HG02623 (cell line): ENCODE results near the gene NBPF26.
"Not testable (repeated sequence)": the region's sequence is repeated elsewhere in the genome, so short reads cannot be mapped to it uniquely, and the experiment has no call there.

ENCODE experiments used
- ATAC-seq: cut with Tn5 transposase; IDR thresholded peaks from one replicate; pipeline ENCODE4 v1.9.1; 2021; ENCODE audit warnings: moderate library complexity; ENCODE audit not compliant: unreplicated experiment

Gene NBPF26

DNA sequence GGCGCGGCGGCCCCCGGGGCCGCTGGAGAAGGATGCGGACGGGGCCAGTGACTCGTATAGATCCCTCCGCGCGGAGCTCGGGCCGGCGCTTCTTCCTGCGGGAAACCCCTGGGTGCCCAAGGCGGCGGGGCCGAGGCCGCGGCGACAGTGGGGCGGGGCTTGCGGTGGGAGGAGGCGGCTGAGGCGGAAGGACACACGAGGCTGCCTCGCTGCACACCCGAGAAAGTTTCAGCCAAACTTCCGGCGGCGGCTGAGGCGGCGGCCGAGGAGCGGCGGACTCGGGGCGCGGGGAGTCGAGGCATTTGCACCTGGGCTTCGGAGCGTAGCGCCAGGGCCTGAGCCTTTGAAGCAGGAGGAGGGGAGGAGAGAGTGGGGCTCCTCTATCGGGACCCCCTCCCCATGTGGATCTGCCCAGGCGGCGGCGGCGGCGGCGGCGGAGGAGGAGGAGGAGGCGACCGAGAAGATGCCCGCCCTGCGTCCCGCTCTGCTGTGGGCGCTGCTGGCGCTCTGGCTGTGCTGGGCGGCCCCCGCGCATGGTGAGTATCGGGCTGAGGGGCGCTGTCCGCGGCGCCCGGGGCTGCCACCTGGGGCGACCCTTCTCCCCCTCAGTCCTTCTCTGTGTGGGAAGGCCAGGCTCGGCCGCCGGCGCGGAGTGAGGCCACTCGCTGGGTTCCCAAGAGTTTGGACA is at the start of gene NBPF26:
Gene NBPF26 (plus strand): TSS at position 231 of the 688 bp plus-strand sequence.
- peak; percentile 50 for ATAC-seq

DNA sequence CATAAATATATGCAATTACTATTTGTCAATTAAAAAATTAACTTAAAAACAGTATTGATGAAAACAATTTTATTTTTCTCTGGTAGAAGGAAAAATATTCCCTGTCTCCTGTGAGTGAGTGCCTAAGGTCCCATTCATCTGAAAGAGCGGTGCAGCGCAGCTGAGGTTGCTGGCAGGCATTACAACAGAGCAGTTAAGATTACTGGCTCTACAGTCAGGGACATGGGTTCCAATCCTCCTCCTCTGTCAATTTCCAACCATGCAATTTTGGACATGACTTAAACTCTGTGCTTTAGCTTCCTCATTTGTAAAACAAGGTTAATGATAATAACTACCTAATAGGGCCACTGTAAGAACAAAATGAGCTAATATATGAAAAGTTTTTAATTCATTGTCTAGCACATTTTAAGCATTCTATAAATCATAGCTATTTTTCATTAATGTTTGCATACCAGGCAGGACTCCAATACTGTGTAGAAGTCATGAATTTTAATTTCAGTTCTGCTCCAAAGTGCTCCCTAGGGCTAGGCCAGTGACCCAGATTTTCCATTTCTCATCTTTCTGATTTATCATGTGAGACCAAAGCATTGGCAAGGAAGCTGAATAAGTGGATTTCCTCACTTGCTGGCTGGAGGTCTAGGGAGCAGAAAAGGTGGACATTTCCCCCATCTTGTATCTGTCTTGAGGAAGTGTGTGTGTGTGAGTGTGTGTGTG is 43.5 kb upstream of the NBPF26 start:
- ATAC-seq: not testable (repeated sequence)

DNA sequence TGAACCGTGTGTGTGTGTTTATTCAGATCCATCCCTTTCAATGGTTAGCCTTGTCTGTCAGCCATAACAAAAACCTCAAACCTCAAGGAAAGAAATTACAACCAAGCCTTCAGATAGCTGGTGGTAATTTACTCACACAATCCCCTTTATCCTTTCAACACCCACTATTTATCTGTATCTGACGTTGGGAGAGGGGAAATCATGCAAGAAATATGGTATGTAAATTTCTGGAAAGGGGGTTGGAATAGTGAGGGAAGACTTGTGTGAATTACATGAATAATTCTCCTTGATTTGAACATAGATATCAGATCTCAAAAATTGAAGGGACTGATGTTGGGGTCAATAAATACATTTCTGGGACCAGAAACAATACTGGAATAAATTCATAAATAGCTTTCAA is 42.8 kb upstream of the NBPF26 start:
- ATAC-seq: not testable (repeated sequence)

DNA sequence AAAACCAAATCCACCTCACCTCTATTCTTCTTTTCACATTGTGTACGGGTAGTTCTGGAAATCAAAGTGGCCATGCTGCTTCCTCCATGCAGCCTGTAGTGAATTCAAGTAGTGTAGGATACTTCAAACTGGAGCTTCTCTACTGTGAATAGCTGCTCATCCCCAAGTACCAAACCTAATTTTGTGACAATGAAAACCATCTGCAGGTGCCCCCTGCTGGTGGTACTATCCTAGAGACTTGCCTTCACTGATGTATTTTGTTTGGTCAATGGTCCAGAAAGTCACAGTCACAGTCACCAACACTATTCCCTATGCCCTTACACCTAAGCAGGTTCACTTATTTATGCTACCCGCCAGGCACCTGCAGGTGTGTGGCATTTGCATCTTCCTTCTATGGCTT is 39.3 kb upstream of the NBPF26 start:
- ATAC-seq: not testable (repeated sequence)

DNA sequence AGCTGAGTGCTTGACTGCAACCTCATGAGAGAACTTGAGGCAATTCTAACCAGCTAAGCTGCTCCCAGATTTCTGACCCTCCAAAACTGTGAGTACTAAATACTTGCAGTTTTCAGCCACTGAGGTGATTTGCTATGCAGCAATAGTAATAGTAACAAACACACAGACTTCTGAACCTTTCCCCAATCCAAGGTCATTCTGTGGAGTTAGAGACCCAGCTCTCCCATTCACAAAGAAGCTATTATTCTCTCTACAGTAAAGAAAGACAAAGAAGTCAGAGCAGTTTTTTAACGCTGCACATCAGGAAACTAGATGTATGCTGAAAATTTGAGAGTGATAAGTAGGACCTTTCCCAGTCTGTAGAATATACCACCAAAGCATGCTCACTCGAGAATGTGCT is 38.1 kb upstream of the NBPF26 start:
- ATAC-seq: not testable (repeated sequence)

DNA sequence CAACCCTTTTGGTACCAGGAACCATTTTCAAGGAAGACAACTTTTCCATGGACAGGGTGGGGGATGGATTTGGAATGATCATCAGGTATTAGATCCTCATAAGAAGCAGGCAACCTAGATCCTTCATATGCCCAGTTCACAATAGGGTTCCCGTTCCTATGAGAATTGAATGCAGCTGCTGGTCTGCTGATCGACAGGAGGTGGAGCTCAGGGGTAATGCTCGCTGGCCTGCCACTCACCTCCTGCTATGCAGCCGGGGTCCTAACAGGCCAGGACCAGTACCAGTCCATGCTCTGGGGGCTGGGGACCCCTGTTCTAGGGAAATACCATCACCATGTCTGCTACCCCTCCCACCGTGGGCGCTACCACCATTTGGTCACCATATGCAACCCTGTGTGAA is 36.5 kb upstream of the NBPF26 start:
- ATAC-seq: not testable (repeated sequence)

DNA sequence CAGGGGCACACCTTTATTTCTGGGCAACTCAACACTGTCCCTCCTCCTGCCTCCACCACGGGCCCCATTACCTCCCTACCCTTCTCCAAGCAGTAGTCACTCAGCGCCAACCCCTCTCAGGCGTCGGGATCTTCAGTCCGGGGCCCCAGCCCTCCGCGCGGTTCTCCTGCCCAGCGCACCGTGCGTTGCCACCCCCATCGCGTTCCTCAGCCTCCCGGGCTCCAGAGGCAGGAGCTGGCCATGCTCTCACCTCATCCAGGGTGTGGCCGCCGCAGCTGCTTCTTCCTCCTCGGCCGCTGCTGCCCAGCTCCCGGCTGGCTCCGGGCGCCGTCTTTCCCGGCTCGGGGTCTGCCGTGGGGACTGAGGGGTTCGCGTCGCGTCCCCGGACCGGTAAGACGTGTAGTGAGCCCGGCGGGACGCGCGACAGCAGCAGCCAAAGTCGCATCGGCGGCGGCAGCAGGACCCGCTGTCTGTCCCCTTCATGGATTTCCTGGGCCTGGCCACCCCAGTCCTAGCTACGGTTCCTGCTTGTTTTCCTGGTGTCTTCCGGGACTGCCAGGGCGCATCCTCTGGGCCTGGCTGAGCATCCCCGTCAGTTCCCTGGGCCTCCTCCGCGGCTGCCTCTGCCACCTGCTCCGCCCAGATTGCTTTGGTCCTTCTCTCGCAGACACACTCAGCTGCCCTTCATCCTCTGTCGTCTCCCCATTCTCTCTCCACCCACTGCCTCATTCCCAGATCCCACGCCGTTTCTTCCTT is 22.8 kb upstream of the NBPF26 start:
- ATAC-seq: not testable (repeated sequence)

DNA sequence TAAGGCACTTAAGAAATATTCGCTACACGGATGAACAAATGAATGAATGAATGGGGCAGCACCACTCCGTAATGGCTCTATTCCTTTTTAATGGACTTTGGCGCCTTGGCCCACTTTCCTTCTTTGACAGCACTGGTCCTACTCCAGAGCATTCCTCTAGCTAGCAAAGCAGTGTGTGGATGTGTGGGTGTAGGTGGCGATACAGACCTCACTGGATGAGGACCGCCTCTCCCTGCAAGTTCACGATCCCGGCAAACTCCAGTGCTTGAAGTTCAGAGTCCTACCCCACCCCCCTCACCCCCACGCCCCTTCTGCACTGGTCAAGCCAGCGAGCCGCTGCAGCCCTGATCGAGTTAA is 409 bp upstream of the NBPF26 start:
- ATAC-seq: not testable (repeated sequence)

DNA sequence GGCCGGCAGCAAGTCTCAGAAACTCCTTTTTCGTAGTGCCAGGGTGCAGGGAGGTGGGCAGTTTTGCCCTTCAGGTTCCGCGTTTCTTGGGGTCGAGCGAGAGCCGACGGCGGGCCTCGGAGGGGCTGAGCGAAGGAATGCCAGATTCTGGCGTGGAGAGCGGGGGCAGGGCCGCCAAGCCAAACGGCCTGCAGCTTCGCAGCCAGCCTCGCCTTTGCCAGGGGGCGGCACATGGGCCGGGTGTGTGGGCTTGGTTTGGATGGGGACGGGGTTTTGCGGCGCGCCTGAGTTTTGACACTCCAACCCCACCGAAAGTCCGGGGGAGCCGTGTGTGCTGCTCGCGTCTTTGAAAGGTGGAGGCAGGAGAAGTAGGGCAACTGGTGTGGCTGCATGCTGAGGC is 762 bp downstream of the NBPF26 start:
- not testable (repeated sequence) for ATAC-seq

DNA sequence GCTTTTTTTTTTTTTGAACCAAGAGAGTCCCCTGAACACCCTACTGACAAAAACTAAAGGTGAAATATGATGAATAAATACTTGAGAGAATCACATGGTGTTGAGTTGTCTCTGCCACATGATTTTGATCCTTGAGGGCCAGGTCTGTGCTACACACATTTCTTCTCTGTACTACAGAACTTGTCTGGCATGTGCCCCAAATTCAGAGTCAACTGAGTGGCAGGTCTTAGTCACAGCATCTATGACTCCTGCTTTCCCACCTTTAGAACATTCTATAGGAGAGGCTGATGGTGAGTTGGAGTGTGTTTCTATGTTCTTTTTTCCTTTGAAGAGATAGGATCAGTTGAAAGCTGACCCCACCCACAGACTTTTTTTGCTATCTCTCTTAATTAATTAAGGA is 5.1 kb downstream of the NBPF26 start:
- ATAC-seq: not testable (repeated sequence)

DNA sequence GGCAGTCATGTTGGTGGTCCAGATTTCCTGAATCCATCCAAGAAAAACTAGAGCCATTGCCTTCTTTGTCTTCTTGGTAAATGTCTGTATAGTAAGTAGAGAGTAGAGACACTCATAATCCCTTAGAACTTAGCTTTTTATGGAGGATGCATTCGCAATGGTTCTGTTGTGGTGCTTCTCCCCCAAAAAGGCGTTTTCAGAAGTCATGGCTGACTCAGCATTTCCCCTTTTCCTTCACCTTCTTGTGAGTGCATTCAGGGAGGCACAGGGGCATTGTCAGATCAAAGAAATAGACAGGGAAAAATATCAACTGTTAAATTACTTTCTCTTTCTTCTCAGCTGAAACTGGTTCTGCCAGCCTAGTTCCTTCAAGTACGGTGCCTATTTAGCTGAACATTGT is 45.3 kb downstream of the NBPF26 start:
- ATAC-seq: not testable (repeated sequence)

DNA sequence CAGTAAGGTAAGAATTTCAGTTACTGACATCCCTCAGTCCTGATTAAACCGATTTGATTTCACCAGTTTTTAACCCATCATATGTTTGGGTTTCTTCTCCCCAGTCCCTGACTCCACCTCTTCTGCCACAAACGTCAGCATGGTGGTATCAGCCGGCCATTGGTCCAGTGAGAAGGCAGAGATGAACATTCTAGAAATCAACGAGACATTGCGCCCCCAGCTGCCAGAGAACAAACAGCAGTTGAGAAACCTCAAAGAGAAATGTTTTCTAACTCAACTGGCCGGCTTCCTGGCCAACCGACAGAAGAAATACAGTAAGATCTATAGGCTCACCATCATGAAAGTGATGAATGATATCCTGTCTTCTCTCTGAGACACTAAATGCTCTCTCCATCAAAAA is 81.7 kb downstream of the NBPF26 start:
- not testable (repeated sequence) for ATAC-seq

DNA sequence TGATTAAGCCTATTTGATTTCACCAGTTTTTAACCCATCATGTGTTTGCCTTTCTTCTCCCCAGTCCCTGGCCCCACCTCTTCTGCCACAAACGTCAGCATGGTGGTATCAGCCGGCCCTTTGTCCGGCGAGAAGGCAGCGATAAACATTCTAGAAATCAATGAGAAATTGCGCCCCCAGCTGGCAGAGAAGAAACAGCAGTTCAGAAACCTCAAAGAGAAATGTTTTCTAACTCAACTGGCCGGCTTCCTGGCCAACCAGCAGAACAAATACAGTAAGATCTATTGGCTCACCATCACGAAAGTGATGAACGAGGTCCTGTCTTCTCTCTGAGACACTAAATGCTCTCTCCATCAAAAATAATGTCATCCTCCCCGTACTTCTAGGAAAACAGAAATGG is 88.1 kb downstream of the NBPF26 start:
- not testable (repeated sequence) for ATAC-seq

DNA sequence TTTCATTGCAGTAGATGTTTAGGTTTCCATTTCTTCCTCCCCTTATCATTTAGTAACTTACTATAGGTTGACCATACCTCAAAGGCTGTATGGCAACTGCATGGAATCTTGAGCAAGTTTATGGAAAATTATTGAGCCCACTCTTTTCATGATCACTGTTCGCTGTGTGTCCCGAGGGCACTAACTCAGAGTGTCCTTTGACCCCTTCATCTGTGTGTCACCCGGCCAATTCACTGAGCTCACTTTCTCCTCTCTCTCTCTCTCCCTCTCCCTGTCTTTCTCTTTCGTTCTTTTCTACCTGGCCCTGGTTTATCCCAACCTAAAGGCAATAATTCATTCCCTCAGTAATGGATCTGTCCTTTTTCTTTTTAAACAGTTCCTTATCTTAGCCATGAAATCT is 101.3 kb downstream of the NBPF26 start:
- not testable (repeated sequence) for ATAC-seq

DNA sequence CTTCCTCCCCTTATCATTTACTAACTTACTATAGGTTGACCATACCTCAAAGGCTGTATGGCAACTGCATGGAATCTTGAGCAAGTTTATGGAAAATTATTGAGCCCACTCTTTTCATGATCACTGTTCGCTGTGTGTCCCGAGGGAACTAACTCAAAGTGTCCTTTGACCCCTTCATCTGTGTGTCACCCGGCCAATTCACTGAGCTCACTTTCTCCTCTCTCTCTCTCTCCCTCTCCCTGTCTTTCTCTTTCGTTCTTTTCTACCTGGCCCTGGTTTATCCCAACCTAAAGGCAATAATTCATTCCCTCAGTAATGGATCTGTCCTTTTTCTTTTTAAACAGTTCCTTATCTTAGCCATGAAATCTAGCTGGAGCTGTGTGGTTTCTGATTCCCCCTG is 102.9 kb downstream of the NBPF26 start:
- not testable (repeated sequence) for ATAC-seq

DNA sequence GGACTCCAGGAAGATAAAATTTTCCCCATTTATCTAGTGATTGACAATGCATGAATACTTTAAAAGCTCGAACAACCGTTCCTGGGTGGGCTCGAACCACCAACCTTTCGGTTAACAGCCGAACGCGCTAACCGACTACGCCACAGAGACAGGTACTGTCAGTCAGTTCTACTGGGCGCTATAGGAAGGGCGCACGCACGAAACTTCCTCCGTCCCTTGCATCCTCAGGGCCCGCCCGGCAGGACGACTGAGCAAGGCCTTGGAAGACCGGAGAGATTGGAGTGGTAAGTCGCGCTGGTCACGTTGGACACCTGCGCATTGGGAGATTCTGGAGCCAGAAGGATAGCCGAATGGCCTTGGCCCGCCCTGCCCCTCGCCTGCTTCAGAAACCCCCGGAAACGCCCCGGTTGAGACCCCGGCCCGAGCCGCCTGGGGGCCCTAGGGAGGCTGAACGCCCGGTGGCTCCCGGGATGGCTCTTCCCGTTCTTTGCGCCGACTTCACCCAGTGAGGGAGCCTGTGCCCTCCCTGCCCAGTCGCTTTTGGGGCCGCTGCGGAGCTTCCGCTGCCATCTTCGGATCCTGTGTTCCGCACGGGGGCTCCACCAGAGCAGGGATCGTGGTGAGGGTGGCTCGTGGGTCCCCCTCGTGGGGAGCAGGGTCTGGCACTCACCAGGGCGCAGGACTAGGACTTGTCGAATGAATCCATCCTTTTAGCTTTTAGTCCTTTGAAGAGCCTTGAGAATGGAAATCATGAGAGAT is 120.6 kb downstream of the NBPF26 start:
- ATAC-seq: not testable (repeated sequence)

DNA sequence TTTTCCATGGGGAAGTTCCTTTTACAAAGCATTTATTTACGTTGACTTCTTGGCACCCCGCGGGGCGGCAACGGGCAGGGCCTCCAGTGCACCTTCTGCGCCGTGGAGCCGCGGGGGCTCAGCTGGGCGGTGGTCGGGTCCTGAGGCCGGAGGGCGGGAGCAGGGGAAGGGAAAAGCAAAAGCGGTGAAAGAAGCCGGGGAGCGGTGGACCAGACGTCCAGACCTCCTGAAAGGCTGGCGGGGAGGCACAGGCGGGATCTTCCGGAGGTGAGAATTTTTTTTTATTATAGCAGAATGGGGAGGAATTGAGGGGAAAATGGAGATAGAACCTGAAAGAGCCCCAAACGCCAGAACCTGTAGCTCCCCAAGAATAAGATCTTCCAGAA is 121.2 kb downstream of the NBPF26 start:
- ATAC-seq: not testable (repeated sequence)

DNA sequence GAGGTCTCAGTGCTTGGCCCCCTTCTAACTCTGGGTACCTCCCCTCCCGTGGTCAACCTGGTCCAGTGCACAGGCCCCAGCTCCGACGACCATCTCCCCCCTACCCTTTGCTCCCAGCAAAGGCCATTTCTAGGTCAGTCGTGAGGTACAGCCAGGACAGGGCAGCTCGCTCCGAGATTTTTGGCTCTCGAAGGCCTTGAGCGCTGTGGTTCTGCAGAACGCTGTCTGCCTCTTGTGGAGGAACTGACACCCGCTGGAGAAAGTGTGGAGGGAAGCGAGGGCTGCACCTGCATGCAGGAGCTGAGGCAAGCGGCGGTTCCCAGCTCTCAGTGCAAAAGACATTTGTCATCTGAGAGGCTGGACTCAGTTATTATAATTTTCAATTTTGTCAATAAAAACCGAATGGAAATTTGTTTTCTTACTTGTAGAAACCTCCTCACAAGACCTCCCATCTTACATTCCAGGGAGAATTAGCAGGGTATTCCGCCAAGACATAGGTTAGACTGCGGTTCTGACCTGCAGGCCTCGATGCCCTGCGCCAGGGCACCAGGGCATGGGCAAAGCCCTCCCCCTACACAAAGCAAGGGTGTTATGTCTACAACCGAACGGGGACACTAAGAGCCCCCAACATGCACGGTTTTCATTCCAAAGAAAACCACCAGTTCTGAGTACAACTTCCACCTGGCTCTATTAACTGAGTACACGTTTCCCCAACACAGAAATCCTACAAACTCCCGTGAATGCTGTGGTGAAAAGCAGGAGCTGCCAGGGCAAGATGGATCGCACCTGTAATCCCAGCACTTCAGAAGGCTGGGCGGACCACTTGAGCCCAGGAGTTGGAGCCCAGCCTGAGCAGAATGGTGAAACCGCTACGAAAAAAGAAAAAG is 125.9 kb downstream of the NBPF26 start:
- not testable (repeated sequence) for ATAC-seq

DNA sequence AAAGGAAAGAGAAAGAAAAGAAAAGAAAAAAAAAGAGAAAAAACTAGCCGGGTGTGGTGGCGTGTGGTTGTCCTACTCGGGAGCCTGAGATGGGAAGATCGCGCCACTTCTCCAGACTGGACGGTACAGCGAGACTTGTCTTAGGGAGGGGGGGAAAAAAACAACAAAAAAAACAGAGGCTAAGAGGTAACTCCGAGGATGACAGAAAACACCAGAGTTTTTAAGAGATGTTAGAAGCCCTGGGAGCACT is 126.5 kb downstream of the NBPF26 start:
- not testable (repeated sequence) for ATAC-seq
